H1 (cell line): ENCODE measurements around the gene GRK6.

ENCODE experiments used
- CBX8 ChIP-seq: fragments of 300-800, 300-1000 bp; sonication (generic); IDR thresholded peaks from 2 replicates; pipeline ENCODE4 v1.7.1; 2016; ENCODE audit warnings: low read depth, low read length, borderline replicate concordance
- EP300 ChIP-seq, 2 experiments: IDR thresholded peaks; 1 replicate in 1 of 2; 2 replicates in 1 of 2; pipeline ENCODE4 v1.6.1; 2011 to 2012; ENCODE audit warnings: low read depth in 2 of 2, low read length in 2 of 2, mild to moderate bottlenecking in 2 of 2, borderline replicate concordance in 1 of 2, inconsistent platforms in 1 of 2, moderate library complexity in 1 of 2
- EZH2 ChIP-seq: fragments of 200-600 bp; sonication (generic); IDR thresholded peaks from 2 replicates; pipeline ENCODE4 v1.7.1; 2012; ENCODE audit warnings: low read depth, mild to moderate bottlenecking, moderate library complexity, low read length, inconsistent platforms; ENCODE audit not compliant: severe bottlenecking
- GABPA ChIP-seq: IDR thresholded peaks from 2 replicates; pipeline ENCODE4 v1.6.1; 2011; ENCODE audit warnings: mild to moderate bottlenecking, low read length, moderate library complexity, borderline replicate concordance; ENCODE audit not compliant: insufficient read depth
- MAFK ChIP-seq: IDR thresholded peaks from 2 replicates; pipeline ENCODE4 v1.6.1; 2012; ENCODE audit warnings: low read depth, mild to moderate bottlenecking, improper control_type of control experiment, low read length
- POLR2A ChIP-seq, 2 experiments: IDR thresholded peaks; 1 replicate in 1 of 2; 2 replicates in 1 of 2; pipeline ENCODE4 v1.6.1; 2011; ENCODE audit warnings: low read depth in 2 of 2, low read length in 2 of 2, mild to moderate bottlenecking in 2 of 2; ENCODE audit errors: control extremely low read depth in 1 of 2
- POLR2AphosphoS5 ChIP-seq: IDR thresholded peaks from 2 replicates; pipeline ENCODE4 v1.6.1; 2011; ENCODE audit warnings: low read depth, low read length
- SIN3A ChIP-seq, 2 experiments: IDR thresholded peaks in 1 of 2; conservative IDR thresholded peaks in 1 of 2; 2 replicates each; pipeline ENCODE4 v1.6.1; 2011 to 2012; ENCODE audit warnings: low read length in 2 of 2, improper control_type of control experiment in 1 of 2, low read depth in 1 of 2, mild to moderate bottlenecking in 1 of 2
- SUZ12 ChIP-seq: fragments of 200-600 bp; sonication (generic); IDR thresholded peaks from 2 replicates; pipeline ENCODE4 v1.6.1; 2012; ENCODE audit warnings: mild to moderate bottlenecking, inconsistent platforms, low read length, moderate library complexity, mixed read lengths
- TAF1 ChIP-seq: IDR thresholded peaks from 2 replicates; pipeline ENCODE4 v1.6.1; 2011; ENCODE audit warnings: mild to moderate bottlenecking, low read depth, low read length
- TCF12 ChIP-seq: IDR thresholded peaks from 2 replicates; pipeline ENCODE4 v1.6.1; 2011; ENCODE audit warnings: low read depth, mild to moderate bottlenecking, low read length
- TF ChIP-seq, protein P1 (sequence below), 3 experiments: IDR thresholded peaks; 1 replicate in 2 of 3; 2 replicates in 1 of 3; pipeline versions ENCODE4 v1.5.1 to v1.6.1; 2011; ENCODE audit warnings: low read length in 3 of 3, mild to moderate bottlenecking in 3 of 3, inconsistent platforms in 2 of 3, low read depth in 1 of 3, moderate library complexity in 1 of 3; ENCODE audit not compliant: insufficient read depth in 1 of 3; ENCODE audit errors: control extremely low read depth in 1 of 3
- TF ChIP-seq, protein P2 (sequence below): IDR thresholded peaks from 2 replicates; pipeline ENCODE4 v1.6.1; 2012; ENCODE audit warnings: inconsistent platforms

DNA sequence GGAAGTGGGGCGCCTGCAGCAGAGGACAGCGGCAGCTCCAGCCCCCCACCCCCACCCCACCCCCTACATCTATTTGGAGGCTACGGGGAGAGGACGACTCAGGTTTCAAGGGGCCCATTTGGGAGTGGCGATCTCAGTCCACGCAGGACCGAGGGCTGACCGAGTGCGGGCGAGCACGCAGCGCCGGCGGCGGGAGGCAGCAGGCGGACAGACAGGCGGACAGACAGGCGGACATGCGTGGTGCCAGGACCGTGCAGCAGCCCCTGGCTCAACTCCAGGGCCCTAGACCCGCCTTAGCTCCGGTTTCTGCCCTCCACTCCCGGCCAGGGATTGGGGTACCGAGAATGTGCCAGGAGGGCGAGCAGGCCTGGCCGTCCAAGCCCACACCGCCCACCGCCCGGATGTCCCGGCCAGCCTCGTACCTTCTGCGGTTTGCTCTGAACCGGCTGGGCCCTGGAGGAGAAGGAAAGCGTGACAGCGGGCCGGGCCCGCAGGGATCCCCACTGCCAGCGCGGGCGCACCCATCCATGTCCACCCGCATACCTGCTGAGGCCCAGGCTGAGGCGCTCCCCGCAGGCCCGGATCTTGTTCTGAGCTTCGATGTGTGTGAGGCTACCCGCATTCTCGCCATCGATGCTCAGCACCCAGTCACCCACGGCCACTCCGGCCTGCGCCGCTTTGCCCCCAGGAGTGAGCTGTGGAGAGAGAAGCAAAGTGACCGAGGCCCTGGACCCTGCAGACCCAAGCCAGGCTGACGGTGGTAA is 65.7 kb downstream of the GRK6 start:
- TF ChIP-seq GABPA = 0 out of 2 replicates have a peak, but pooled peaks have one; percentile 11
- TF ChIP-seq, protein P1, sequence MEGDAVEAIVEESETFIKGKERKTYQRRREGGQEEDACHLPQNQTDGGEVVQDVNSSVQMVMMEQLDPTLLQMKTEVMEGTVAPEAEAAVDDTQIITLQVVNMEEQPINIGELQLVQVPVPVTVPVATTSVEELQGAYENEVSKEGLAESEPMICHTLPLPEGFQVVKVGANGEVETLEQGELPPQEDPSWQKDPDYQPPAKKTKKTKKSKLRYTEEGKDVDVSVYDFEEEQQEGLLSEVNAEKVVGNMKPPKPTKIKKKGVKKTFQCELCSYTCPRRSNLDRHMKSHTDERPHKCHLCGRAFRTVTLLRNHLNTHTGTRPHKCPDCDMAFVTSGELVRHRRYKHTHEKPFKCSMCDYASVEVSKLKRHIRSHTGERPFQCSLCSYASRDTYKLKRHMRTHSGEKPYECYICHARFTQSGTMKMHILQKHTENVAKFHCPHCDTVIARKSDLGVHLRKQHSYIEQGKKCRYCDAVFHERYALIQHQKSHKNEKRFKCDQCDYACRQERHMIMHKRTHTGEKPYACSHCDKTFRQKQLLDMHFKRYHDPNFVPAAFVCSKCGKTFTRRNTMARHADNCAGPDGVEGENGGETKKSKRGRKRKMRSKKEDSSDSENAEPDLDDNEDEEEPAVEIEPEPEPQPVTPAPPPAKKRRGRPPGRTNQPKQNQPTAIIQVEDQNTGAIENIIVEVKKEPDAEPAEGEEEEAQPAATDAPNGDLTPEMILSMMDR (IDR thresholded peaks at IDR 0.05; ENCODE audit: control extremely low read depth in 1 of 3, insufficient read depth in 1 of 3, low read depth in 1 of 3, low read length in 3 of 3) = no peak
- TF ChIP-seq TCF12 = no peak
- TF ChIP-seq SIN3A (conservative IDR thresholded peaks at IDR 0.05 in 1 of 2, IDR thresholded peaks at IDR 0.05 in 1 of 2; ENCODE audit: low read depth in 1 of 2, low read length in 2 of 2) = no peak
- peak in 1 of 2 experiments; percentile 77; a peak in 2 of 3 replicates for TF ChIP-seq POLR2A (IDR thresholded peaks at IDR 0.05; ENCODE audit: control extremely low read depth in 1 of 2, low read depth in 2 of 2, low read length in 2 of 2)
- TF ChIP-seq EP300 (IDR thresholded peaks at IDR 0.05; ENCODE audit: borderline replicate concordance in 1 of 2, low read depth in 2 of 2, low read length in 2 of 2) = no peak
- TF ChIP-seq, protein P2, sequence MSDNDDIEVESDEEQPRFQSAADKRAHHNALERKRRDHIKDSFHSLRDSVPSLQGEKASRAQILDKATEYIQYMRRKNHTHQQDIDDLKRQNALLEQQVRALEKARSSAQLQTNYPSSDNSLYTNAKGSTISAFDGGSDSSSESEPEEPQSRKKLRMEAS = no peak
- TF ChIP-seq SUZ12 = no peak
- TF ChIP-seq CBX8 = no peak
- no peak for TF ChIP-seq EZH2
- TF ChIP-seq TAF1 = no peak
- TF ChIP-seq MAFK = no peak
- no peak; the same call in 1 of the 2 replicates for TF ChIP-seq POLR2AphosphoS5
